GM19193 (cell line): ENCODE results near the gene ITGA4.

Experiments
- POLR2A ChIP-seq: IDR thresholded peaks from 4 replicates; pipeline ENCODE4 v1.6.1; 2011; ENCODE audit not compliant: insufficient read depth, insufficient read length; ENCODE audit errors: extremely low read depth

The ITGA4 gene

DNA sequence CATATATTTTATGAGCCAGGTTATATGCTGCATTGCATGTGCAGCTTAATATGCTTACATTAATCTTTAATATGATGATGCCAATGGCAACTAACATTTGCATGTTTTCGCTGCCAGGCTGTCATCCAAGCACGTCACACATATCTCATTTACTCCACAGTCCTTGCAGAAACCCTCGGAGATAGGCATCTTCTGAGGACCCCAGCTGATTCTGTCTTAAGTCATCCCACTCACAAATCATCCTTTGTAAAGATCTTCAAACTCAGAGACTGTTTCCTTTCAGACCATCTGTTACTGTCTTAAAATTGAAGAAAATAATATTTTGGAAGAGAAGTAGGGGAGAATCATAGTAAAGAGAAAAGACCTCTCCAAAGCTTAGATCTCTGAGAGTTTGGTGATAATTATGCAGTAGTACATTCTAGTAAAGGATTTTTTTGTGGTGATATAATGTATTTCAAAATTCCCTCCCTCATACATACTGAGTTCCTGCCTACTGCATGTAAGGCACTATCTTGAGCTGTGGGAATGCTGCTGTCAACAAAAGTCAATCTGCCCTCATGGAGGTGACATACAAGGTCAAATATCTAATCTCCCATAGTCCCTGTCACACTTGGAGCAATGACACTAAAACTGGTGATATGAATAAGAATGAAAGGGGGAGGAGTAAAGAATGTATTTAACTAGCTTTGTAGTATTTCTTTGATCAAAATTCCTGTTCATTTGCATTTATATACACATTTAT is 11.0 kb downstream of the ITGA4 start:
- no peak for TF ChIP-seq POLR2A

DNA sequence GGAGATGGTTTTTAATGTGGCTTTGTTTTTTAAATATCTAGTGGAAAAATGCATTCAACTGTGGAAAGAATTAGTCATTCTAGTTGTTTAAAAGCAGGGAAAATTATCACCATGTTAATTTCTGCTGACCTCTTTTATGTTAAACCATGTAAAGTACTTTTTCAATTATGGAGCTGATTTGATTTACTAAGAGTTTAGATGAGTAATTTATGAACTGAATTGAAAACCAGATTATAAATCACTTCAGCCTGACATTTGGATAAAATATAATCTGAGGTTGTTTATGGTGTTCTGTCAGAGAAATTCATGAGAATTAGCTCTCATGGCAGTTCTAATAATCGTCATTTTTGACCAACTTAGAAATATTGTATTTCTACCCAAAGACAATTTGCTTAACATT is 11.6 kb downstream of the ITGA4 start:
- TF ChIP-seq POLR2A, result no peak

DNA sequence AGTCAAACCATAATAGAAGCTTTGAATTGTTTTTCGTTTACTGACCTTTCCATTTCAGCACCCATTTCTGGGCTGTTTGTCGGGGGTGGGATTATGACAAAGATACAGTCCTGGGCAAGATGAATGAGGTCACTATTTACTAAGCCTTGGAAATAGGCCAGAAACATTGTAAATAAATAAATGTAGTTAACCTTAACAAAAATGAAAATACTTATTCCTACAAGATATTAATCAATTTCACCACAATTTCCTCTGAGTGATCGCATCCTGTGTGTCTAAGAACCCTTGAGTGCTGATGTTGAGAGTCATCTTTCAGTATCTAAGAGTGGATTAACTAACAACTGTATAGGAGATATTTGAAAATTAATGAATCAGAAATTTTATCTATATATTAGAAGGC is 14.0 kb downstream of the ITGA4 start:
- no peak for TF ChIP-seq POLR2A

DNA sequence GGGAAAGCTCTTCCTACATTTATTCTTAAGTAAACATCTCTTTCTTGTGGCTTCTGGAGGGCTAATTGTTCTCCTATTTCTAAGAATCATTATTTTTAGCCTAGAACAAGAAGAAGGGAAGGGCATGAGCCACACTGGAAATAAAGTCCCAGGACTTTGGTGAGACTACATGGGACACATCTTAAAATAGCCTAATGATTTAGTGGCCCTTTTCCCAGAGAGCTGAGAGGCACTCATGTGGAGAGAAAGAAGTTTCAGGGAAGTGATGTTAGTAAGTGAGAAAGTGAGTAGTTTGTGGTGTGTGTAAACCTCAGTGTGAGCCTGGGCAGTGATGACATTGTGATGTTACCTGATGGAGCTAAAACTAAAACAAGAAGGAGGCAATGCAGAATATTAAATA is 14.6 kb downstream of the ITGA4 start:
- no peak for TF ChIP-seq POLR2A

DNA sequence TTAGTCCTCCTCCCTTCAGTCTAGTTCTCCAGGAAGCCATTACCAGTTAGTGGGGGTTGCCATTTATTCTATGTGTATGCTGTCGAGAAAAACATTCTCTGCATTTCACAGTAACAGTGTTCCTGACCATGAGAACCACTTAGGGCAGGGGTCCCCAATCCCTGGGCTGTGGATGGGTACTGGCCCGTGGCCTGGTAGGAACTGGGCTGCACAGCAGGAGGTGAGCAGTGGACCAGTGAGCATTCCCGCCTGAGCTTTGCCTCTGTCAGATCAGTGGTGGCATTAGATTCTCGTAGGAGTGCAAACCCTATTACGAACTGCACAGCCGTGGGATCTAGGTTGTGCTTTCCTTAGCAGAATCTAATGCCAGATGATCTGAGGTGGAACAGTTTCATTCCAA is 15.8 kb downstream of the ITGA4 start:
- no peak for TF ChIP-seq POLR2A

DNA sequence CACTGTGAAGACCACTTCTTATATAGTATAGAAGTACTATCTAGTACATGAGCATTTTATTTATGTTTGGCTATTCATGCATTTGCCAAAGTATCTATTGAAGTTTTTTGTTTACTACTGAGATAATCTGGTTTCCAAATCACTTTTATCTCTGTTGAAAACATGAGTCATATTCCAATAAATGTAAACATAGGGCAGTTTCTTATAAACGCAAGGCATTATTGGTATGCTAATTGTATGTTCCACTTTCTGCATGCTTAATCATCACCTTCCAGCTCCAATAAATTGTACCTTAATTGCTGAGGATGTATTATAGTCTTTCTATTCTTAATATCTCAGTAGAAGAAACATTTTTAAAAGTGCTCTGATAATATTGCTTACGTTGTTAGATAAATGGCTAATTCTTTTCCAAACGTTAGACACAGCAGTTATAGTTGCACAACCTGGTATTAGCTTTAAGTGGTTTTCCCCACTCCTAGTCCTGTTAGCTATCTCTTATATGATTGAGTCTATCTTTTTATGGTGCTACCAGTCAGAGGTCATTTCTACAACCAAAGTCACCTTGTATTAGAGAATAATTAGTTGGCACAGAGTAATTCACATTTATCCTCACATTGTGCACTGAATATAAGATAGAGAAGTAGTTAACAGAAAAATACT is 17.2 kb downstream of the ITGA4 start:
- TF ChIP-seq POLR2A, result no peak

DNA sequence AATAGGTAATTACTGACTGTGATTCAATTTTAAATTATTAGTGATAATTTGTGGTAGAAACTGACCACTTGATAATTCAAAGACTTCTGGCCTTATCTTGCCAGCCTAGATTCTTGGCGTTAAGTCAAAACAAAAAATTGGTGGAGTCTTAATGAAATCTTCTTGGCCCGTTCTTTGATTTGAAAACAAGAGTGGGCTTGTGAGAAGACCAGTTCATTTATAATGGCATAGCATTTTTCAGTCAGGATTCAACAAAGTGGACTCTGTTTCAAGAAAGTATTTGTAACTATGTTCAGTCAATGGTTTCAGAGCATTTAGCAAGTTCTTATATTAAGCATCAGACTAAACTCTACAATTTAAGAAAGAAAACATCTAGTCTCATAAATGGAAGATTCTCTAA is 26.0 kb downstream of the ITGA4 start:
- no peak for TF ChIP-seq POLR2A

DNA sequence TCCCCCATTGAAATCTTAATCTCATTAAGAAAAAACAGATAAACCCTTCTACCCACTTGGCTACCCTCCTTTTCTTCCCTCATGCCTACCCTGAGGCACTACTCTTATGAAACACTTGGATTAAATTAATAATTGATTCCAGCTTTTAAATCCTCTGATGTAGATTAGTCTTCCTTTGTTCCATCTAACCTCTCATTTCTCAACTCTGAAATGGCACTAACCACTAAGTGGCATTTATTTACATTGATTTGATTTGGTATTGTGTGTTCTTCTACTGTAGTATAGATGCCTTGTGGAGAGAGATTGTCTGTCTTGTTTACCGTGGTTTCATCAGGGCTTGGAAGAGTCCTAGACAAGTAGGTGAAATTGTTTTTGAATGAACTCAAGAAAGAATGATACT is 26.7 kb downstream of the ITGA4 start:
- TF ChIP-seq POLR2A, result no peak

DNA sequence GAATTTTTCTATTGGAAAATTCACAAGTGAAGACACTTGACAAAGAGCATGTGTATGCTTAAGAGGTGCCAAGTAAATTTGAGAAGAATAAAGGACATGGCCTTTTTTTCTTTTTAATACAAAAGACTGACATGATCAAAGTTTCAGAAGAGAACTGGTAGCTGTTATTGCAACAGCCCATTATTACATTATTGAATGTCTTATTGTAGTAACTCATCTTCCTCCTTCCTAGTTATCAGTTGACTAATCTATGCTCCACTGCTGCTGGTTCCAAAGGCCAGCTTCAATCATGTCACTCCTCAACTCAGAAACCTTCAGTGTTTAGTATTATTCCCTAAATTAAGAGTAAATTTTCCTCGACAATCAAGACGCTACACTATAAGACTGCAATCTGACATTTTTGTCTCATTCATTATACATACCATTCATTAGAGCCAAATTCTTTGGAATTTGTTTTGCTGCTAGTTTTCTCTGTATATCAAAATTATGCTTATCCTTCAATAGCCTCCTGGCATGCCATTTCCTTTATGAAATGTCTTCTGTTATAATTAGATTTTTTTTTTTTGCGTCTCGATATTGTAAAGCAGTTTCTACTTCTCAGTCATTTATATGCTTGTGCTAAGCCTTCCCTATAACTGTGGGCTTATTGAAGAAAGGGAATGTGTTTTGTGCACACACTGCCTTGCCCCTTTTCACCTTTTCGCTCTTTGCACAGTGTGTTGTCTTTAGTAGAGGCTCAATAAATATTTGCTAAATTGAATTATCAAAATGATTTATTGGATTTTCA is 27.9 kb downstream of the ITGA4 start:
- TF ChIP-seq POLR2A, result no peak

DNA sequence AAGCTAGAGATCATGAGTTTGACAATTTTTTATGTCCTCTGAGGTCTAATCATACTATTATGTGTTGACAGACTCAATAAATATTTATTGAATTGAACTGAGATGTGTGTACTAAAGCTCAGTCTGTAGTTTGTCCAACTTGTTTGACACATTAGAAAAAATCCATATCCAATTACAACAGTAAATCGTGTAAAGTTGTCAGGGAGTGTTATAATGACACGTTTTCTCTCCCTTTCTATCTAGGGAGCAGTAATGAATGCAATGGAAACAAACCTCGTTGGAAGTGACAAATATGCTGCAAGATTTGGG is 28.4 kb downstream of the ITGA4 start:
- no peak for TF ChIP-seq POLR2A

DNA sequence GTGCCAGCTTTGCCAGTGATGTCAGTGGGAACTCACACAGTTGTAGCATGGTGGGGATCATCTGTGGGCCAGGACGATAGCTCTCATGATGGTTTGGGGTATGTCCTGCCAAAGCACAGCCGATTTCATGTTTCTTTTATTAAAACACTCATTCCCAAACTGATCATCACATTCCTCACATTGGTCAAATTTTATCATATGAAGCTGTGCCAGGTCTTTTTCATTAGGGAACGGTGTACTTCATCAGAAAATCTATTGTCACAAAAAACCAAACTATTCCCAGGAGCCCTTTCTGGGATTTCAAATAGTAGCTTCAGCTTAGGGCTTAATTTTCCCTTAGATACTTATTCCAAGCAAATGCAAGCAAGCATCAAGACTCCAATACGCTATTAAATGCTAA is 42.0 kb downstream of the ITGA4 start:
- TF ChIP-seq POLR2A, result no peak

DNA sequence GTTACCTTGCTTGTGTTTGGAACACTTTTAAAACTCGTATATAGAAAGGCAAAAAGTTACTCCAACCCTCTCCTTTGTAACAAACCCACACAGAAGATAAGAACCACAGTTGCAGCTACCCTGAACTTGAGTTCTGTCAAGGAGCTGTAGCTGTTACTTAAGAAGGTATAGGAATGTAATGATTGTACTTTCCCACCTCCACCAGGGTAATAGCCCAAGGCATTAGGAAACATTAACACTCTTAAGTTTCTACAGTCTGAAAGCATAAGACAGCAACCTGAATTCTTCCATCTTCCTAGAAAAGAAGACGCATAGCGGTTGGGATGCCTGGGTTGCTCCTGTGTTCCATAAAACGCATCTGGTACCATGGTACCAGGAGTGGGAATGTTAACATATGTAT is 43.0 kb downstream of the ITGA4 start:
- TF ChIP-seq POLR2A, result no peak

DNA sequence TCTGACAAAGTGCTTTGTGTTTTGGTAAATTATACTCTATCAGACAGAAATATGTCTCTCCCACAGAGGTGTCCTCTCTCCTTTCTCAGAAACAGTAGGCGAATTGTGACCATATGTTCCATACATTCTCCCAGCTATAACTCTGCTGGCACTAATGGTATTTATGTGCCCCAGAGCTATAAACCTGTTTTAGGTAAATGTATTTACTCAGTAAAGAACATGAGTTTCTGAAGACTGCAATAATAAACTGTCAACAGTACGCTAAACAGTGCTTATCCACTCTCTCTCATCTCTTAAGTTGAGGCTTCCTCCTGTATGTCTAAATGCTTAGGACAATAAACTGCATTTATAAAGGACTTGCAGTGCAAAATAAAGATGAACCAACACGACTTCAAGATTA is 58.5 kb downstream of the ITGA4 start:
- no peak for TF ChIP-seq POLR2A

DNA sequence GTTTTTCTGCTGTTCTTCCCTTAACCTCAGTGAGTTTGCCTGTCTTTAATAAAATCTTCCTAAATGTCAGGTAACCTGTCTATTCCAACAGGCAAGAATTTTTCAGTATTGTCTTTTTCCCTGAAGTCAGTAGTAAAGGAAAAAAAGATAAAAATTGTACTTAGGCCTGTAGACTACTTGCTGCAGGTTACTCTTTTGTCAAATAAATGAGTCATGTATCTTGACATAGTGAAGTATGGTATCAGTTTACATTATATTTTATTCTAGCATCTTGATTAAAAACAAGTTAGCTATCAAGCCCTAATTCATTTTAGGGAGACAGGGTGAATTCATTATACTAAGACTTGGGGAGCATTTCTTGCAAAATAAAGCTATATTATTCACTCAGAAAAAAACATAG is 59.8 kb downstream of the ITGA4 start:
- no peak for TF ChIP-seq POLR2A

DNA sequence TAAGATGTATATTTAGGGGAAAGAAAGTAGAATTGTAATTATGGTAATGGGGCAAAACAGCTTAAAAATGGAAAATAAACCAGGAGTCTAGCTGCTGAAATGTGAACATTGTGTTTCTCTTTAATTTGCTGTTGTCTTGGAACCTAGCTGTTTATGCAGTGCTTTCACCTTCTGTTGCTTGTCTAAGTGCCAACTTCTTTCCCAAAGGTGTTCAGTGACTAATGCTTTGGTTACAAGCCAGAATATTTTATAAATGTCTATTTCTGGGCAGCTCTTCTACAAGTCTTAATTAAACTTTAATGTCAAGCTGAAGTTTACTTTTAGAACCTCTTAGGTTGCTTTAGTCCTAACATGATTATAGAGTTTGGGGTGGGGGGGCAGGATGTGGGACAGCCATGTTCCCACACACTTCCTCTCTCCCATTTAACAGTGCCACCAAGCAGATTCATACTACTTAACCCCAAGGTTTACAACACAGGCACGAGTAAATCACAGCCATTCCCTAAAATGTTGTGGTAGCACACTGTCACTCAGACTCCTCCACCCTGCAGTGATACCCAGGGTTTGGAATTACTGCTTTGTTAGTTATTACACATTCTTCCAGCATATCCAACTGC is 60.6 kb downstream of the ITGA4 start:
- no peak for TF ChIP-seq POLR2A
